Measurements from ENCODE around the gene MRPL46. TPM values are rescaled to one million over a fixed set of nuclear protein-coding genes. Genes with fewer than 3 reads are reported as not detected.

MRPL46 gene
- total RNA-seq, 4 donors from 2014 or later: 17.3 to 30.2 (median 19.3) TPM

DNA sequence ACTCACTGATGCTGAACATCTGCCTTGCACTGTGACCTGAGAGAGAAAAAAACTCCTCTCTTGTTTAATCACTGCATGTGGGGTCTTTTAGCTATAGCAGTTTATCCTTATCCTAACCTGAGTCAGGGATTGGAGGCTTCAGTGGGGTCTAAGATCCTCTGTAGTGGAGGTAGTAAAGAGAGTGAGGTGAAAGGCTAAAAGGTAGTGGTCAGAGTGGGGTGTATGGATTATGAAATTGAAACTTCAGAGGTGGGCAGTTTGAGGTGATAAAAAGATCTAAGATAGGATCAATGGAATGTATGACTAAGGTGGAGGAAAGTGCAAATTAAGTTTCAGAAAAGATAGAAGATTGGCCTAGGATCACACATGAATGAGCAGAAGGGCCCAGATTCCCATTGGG is 42.8 kb upstream of the MRPL46 start:
- DNase-seq (ENCODE audit: low spot score in 2 of 2): no peak
- Histone ChIP-seq H3K27me3 (no peaks in the 10 kb centered on the region), H3K4me1 (no peaks in the 10 kb centered on the region), H3K27ac (no peak overlapping the region), H3K36me3 (peaks cover 0 to 86% (median 0%) of the 10 kb centered on the region in 3 donors), H3K9me3 (no peaks in the 10 kb centered on the region), H3K4me3 (no peak overlapping the region)
- no peak for TF ChIP-seq POLR2A (IDR thresholded peaks at IDR 0.05)
- no peak for TF ChIP-seq EP300 (IDR thresholded peaks at IDR 0.05)
- TF ChIP-seq, protein P1, sequence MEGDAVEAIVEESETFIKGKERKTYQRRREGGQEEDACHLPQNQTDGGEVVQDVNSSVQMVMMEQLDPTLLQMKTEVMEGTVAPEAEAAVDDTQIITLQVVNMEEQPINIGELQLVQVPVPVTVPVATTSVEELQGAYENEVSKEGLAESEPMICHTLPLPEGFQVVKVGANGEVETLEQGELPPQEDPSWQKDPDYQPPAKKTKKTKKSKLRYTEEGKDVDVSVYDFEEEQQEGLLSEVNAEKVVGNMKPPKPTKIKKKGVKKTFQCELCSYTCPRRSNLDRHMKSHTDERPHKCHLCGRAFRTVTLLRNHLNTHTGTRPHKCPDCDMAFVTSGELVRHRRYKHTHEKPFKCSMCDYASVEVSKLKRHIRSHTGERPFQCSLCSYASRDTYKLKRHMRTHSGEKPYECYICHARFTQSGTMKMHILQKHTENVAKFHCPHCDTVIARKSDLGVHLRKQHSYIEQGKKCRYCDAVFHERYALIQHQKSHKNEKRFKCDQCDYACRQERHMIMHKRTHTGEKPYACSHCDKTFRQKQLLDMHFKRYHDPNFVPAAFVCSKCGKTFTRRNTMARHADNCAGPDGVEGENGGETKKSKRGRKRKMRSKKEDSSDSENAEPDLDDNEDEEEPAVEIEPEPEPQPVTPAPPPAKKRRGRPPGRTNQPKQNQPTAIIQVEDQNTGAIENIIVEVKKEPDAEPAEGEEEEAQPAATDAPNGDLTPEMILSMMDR (IDR thresholded peaks at IDR 0.05): no peak

DNA sequence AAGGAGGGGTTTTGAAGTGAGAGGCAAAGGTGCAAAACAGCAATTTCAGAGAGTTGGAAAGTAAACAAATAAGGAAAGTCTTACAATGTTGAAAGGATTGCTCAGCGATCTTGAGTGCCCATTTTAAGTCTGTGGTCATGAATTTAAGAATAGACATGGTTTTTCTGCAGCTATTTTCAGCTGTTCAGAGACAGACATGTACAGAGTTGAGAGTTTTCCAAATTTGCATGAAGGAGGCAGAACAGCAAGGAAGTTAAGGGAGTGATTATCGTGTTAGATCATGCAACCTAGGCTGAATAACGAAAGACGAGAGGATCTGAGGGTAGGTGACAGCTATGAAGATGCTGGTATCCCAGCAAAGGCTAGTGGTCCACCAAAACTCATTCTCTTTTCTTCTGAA is 42.1 kb upstream of the MRPL46 start:
- Histone ChIP-seq H3K36me3 (peaks cover 0 to 88% (median 0%) of the 10 kb centered on the region in 3 donors), H3K4me1 (no peaks in the 10 kb centered on the region), H3K9me3 (no peaks in the 10 kb centered on the region), H3K27me3 (no peaks in the 10 kb centered on the region), H3K27ac (no peak overlapping the region), H3K4me3 (no peak overlapping the region)
- WGBS, 2 donors: 96% methylated on average over 4 of the region's 4 CpGs
- DNase-seq (ENCODE audit: low spot score in 2 of 2): no peak
- TF ChIP-seq EP300 (IDR thresholded peaks at IDR 0.05): no peak
- TF ChIP-seq, protein P1 (IDR thresholded peaks at IDR 0.05): no peak
- no peak for TF ChIP-seq POLR2A (IDR thresholded peaks at IDR 0.05)

DNA sequence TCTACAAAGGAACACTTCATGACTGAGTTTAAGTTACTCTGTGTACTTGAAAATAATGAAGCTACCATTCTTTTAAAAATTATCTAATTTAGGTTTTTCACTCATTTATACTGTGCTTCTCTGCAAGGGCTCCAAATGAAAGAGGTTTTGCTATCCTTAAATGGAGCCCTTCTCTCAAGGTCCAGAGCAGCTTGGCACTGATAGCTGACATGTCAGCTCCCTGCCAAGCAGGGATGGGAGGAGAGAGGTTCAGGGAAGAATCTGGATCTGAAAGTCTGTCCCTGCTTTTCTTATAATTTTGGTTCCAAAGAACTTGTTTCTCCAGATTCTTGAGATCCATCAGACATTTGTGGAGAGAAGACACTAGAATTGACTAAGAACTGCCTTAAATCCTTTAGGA is 39.4 kb upstream of the MRPL46 start:
- Histone ChIP-seq H3K9me3 (no peaks in the 10 kb centered on the region), H3K36me3 (peaks cover 0 to 90% (median 0%) of the 10 kb centered on the region in 3 donors)
- TF ChIP-seq EP300 (IDR thresholded peaks at IDR 0.05) (no peak), POLR2A (IDR thresholded peaks at IDR 0.05) (no peak)
- TF ChIP-seq, protein P1 (IDR thresholded peaks at IDR 0.05): no peak

DNA sequence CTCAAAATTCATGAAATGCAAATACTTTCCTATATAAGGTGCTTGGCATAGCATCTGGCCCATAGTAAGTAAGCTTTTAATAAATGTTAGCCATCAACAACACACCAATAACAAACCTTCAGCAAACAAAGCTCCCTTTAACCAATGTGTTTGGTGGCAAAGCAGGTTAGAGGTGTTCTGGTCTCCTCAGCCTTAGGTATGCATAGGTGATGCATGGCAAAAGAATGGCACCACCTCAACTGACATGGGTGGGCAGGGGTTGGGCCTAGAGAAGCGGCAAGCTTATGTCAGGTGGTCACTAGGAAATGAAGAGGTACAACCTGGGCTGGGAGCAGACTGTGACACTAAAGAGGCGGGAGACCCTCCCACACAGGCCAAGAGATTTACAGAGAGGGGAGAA is 38.5 kb upstream of the MRPL46 start:
- 95 to 98% methylated on average over 2 of the region's 2 CpGs for WGBS, 2 donors
- H3K27me3 ChIP-seq: no peaks in the 10 kb centered on the region
- no peak overlapping the region for H3K27ac ChIP-seq
- H3K4me3 ChIP-seq: no peak overlapping the region
- peaks cover 0 to 84% (median 0%) of the 10 kb centered on the region in 3 donors for H3K36me3 ChIP-seq
- DNase-seq (ENCODE audit: low spot score in 2 of 2): no peak
- no peaks in the 10 kb centered on the region for H3K9me3 ChIP-seq
- no peak for TF ChIP-seq EP300 (IDR thresholded peaks at IDR 0.05)
- TF ChIP-seq, protein P1 (IDR thresholded peaks at IDR 0.05): no peak
- no peak for TF ChIP-seq POLR2A (IDR thresholded peaks at IDR 0.05)
- H3K4me1 ChIP-seq: no peaks in the 10 kb centered on the region

More for the DNA sequence above, 39.4 kb upstream of the MRPL46 start:
- no peaks in the 10 kb centered on the region for H3K4me1 ChIP-seq
- no peak overlapping the region for H3K4me3 ChIP-seq
- H3K27me3 ChIP-seq: no peaks in the 10 kb centered on the region
- DNase-seq (ENCODE audit: low spot score in 2 of 2): no peak
- no peak overlapping the region for H3K27ac ChIP-seq

DNA sequence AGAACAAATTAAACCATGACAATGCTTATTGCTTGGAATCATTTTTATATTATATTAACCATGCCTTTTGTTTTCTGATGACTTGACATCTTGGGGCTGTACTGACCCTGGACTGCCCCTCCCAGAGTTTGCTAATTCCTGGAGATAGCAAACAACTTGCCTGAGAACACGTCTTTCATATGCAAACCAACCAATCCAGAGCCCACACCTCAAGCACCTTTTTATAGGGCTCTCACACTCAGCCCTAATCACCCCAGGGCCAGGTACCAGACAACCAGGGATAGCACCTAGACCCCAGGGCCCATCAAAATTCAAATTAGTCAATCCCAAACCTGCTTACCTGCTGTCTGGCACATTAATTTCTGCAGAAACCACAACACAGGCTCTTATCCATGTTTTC is 37.3 kb upstream of the MRPL46 start:
- TF ChIP-seq, protein P1 (IDR thresholded peaks at IDR 0.05): no peak
- DNase-seq (ENCODE audit: low spot score in 2 of 2): no peak
- Histone ChIP-seq H3K9me3 (no peaks in the 10 kb centered on the region), H3K4me3 (no peak overlapping the region), H3K27me3 (no peaks in the 10 kb centered on the region), H3K4me1 (no peaks in the 10 kb centered on the region), H3K27ac (no peak overlapping the region), H3K36me3 (peaks cover 0 to 72% (median 0%) of the 10 kb centered on the region in 3 donors)
- WGBS, 2 donors: 70 to 71% methylated on average over 1 of the region's 1 CpG

Measured in tibial nerve (tissue), 4 donors.